Neural cell (in vitro differentiated cells): ENCODE data around the gene RRP1. TPM values are rescaled to one million over a fixed set of nuclear protein-coding genes. Genes with fewer than 3 reads are reported as not detected.

Experiments
- H2AFZ ChIP-seq: fragments of 200-600, 300-800 bp; sonication (generic), shearing (Covaris generic); 2 replicates; pipeline ENCODE4 v1.6.0; 2014; ENCODE audit warnings: low read depth, mild to moderate bottlenecking, antibody characterized with exemption, low read length, moderate library complexity
- H3F3A ChIP-seq: fragments of 200-600 bp; shearing (Covaris generic); 2 replicates; pipeline ENCODE4 v1.6.1; 2016; ENCODE audit warnings: mild to moderate bottlenecking, moderate library complexity, mixed read lengths, antibody characterized with exemption, low read length; ENCODE audit not compliant: insufficient read depth, poor library complexity, severe bottlenecking
- H3K27ac ChIP-seq: fragments of 200-600, 300-800 bp; sonication (generic), shearing (Covaris generic); 2 replicates; pipeline ENCODE4 v1.5.1; 2014; ENCODE audit warnings: mild to moderate bottlenecking, low read length, moderate library complexity
- H3K27me3 ChIP-seq: fragments of 300-800, 200-600 bp; sonication (generic), shearing (Covaris generic); 2 replicates; pipeline ENCODE4 v1.6.0; 2014; ENCODE audit warnings: mild to moderate bottlenecking, low read depth, low read length, moderate library complexity; ENCODE audit not compliant: insufficient read depth
- H3K36me3 ChIP-seq: fragments of 300-800, 200-600 bp; sonication (generic), shearing (Covaris generic); 2 replicates; pipeline ENCODE4 v1.5.1; 2014; ENCODE audit warnings: mild to moderate bottlenecking, antibody characterized with exemption, low read length, moderate library complexity; ENCODE audit not compliant: insufficient read depth
- H3K4me2 ChIP-seq: fragments of 300-800, 200-600 bp; sonication (generic), shearing (Covaris generic); 2 replicates; pipeline ENCODE4 v1.6.0; 2014; ENCODE audit warnings: mild to moderate bottlenecking, low read length
- H3K4me3 ChIP-seq: fragments of 300-800, 200-600 bp; sonication (generic), shearing (Covaris generic); 2 replicates; pipeline ENCODE4 v1.5.1; 2014; ENCODE audit warnings: mild to moderate bottlenecking, low read length, moderate library complexity
- H3K79me2 ChIP-seq: fragments of 200-600 bp; shearing (Covaris generic); replicated peaks from 2 replicates; pipeline ENCODE4 v1.6.0; 2014; ENCODE audit warnings: mild to moderate bottlenecking, low read length, moderate library complexity; ENCODE audit not compliant: insufficient read depth
- H3K9ac ChIP-seq: fragments of 300-800, 200-600 bp; sonication (generic), shearing (Covaris generic); 2 replicates; pipeline ENCODE4 v1.6.1; 2016; ENCODE audit warnings: mild to moderate bottlenecking, low read length, mixed read lengths
- H3K9me2 ChIP-seq: fragments of 200-600 bp; shearing (Covaris generic); 2 replicates; pipeline ENCODE4 v1.6.1; 2016; ENCODE audit warnings: mild to moderate bottlenecking, low read length, mixed read lengths; ENCODE audit not compliant: insufficient read depth
- H3K9me3 ChIP-seq: fragments of 200-600, 300-800 bp; sonication (generic), shearing (Covaris generic); 2 replicates; pipeline ENCODE4 v1.6.1; 2016; ENCODE audit warnings: mild to moderate bottlenecking, mixed run types, low read length, moderate library complexity, mixed read lengths
- H4K20me1 ChIP-seq: fragments of 200-600 bp; shearing (Covaris generic); 2 replicates; pipeline ENCODE4 v1.6.1; 2016; ENCODE audit warnings: mild to moderate bottlenecking, mixed run types; ENCODE audit not compliant: insufficient read depth
- CTCF ChIP-seq: fragments of 450-650 bp; IDR thresholded peaks from 2 replicates; pipeline ENCODE4 v1.5.1; 2014; ENCODE audit warnings: antibody characterized with exemption, mild to moderate bottlenecking, moderate library complexity; ENCODE audit not compliant: poor library complexity, severe bottlenecking
- EP300 ChIP-seq: fragments of 450-650 bp; conservative IDR thresholded peaks from 2 replicates; pipeline ENCODE4 v1.6.1; 2014; ENCODE audit warnings: antibody characterized with exemption, mild to moderate bottlenecking, moderate library complexity; ENCODE audit not compliant: poor library complexity, severe bottlenecking
- EZH2 ChIP-seq: fragments of 200-600, 300-800 bp; shearing (Covaris generic), sonication (generic); IDR thresholded peaks from 2 replicates; pipeline ENCODE4 v1.6.1; 2014; ENCODE audit warnings: antibody characterized with exemption, low read length, borderline replicate concordance, mild to moderate bottlenecking; ENCODE audit not compliant: insufficient read depth, poor library complexity, severe bottlenecking
- MXI1 ChIP-seq: fragments of 450-650 bp; conservative IDR thresholded peaks from 2 replicates; pipeline ENCODE4 v1.6.1; 2014; ENCODE audit warnings: antibody characterized with exemption, mild to moderate bottlenecking; ENCODE audit not compliant: poor library complexity, severe bottlenecking
- POLR2AphosphoS5 ChIP-seq: IDR thresholded peaks from 2 replicates; pipeline ENCODE4 v1.6.1; 2012
- RAD21 ChIP-seq: fragments of 450-650 bp; conservative IDR thresholded peaks from 2 replicates; pipeline ENCODE4 v1.6.1; 2014; ENCODE audit warnings: antibody characterized with exemption, mild to moderate bottlenecking, moderate library complexity
- SMC3 ChIP-seq: fragments of 450-650 bp; conservative IDR thresholded peaks from 2 replicates; pipeline ENCODE4 v1.6.1; 2014; ENCODE audit warnings: antibody characterized with exemption, mild to moderate bottlenecking, moderate library complexity; ENCODE audit not compliant: poor library complexity
- TAF1 ChIP-seq: IDR thresholded peaks from 2 replicates; pipeline ENCODE4 v1.6.1; 2012; ENCODE audit warnings: low read depth
- polyA plus RNA-seq: library from polyadenylated mRNA; depleted of rRNA; stranded (reverse); fragments of >200 nt; gene quantifications from 2 replicates; pipeline ENCODE4 v1.2.3, GENCODE V29; 2014
- small RNA-seq, 3 experiments: library from RNA; depleted of rRNA; stranded (forward); fragments of <200 nt; gene quantifications; one replicate each; pipeline ENCODE3, GENCODE V24; 2012
- TF ChIP-seq, protein P1 (sequence below): IDR thresholded peaks from 2 replicates; pipeline ENCODE4 v1.6.1; 2012; ENCODE audit warnings: borderline replicate concordance

The RRP1 gene
- polyA plus RNA-seq, 1 donor from 2014 or later = 35.8 TPM

DNA sequence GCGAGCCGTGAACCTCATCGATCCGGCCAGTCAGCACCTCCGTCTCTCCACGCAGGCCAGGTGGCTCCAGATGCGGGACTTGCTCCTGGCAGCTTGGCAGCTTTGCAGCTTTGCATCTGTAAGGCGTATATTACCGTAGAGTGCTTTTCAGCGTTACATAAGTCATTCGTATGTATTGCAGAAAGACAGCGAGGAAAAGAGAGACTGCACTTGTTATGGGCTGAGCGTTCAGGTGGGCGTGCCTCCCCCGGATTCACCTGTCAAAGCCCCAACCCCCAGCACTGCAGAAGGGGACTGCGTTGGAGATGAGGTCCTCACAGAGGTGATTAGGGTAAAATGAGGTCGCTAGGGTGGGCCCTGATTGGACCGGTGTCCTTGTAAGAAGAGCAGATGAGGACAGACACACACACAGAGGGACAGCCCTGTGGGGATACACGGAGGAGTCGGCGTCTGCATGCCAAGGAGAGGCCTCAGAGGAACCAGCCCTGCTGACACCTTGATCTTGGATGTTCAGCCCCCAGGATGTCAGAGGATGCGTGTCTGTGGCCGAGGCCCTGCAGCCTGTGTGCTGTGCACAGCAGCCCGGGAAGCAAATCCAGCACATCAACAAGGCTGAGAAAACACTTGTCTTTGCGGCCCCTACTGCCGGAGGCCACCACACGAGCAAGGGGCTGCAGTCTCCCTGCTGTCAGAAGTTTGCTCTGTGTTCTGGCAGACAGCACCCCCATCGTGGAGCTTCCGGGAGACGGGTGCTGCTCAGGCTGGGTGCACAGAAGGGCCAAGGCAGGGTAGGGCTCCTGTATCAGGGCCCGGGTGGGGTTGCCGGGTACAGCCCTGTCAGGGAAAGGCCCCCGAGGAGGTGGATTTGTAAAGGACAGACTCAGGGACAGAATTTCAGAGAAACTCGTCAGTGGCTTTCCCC lies 64.7 kb downstream of the RRP1 start:
- no peaks in the 10 kb centered on the region for H3K9me3 ChIP-seq
- H3F3A ChIP-seq = no peaks in the 10 kb centered on the region
- no peaks in the 10 kb centered on the region for H4K20me1 ChIP-seq
- H3K36me3 ChIP-seq = no peaks in the 10 kb centered on the region
- H3K79me2 ChIP-seq = no peaks in the 10 kb centered on the region
- no peaks in the 10 kb centered on the region for H3K9me2 ChIP-seq
- H3K27me3 ChIP-seq = no peaks in the 10 kb centered on the region
- TF ChIP-seq EP300 (no peak), CTCF (no peak), MXI1 (no peak), RAD21 (no peak), POLR2AphosphoS5 (no peak), TAF1 (no peak), SMC3 (no peak), EZH2 (no peak)
- TF ChIP-seq, protein P1, sequence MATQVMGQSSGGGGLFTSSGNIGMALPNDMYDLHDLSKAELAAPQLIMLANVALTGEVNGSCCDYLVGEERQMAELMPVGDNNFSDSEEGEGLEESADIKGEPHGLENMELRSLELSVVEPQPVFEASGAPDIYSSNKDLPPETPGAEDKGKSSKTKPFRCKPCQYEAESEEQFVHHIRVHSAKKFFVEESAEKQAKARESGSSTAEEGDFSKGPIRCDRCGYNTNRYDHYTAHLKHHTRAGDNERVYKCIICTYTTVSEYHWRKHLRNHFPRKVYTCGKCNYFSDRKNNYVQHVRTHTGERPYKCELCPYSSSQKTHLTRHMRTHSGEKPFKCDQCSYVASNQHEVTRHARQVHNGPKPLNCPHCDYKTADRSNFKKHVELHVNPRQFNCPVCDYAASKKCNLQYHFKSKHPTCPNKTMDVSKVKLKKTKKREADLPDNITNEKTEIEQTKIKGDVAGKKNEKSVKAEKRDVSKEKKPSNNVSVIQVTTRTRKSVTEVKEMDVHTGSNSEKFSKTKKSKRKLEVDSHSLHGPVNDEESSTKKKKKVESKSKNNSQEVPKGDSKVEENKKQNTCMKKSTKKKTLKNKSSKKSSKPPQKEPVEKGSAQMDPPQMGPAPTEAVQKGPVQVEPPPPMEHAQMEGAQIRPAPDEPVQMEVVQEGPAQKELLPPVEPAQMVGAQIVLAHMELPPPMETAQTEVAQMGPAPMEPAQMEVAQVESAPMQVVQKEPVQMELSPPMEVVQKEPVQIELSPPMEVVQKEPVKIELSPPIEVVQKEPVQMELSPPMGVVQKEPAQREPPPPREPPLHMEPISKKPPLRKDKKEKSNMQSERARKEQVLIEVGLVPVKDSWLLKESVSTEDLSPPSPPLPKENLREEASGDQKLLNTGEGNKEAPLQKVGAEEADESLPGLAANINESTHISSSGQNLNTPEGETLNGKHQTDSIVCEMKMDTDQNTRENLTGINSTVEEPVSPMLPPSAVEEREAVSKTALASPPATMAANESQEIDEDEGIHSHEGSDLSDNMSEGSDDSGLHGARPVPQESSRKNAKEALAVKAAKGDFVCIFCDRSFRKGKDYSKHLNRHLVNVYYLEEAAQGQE = no peak
- no peak overlapping the region for H3K4me2 ChIP-seq
- H2AFZ ChIP-seq = no peak overlapping the region
- H3K4me3 ChIP-seq = no peak overlapping the region
- H3K9ac ChIP-seq = no peak overlapping the region
- H3K27ac ChIP-seq = no peak overlapping the region

Small RNA genes lying within 50 kb of the gene (small RNA-seq; reads per million reads assigned to genes)
- gene AP001052.1 = 0 reads per million in 3 experiments

Other genes starting within 250 kb of the RRP1 start
- gene HSF2BP, start 130.1 kb upstream of the RRP1 start, polyA plus RNA-seq = 0.54 and 0.89 TPM in 2 replicates
- gene RRP1B, start 130.0 kb upstream of the RRP1 start, polyA plus RNA-seq = 20.3 and 21.5 TPM in 2 replicates
- 22.8 and 32.0 TPM in 2 replicates for gene PDXK, start 70.4 kb upstream of the RRP1 start, polyA plus RNA-seq
- 9.7 and 12.8 TPM in 2 replicates for gene CSTB, start 13.3 kb upstream of the RRP1 start, polyA plus RNA-seq
- 8.4 and 9.3 TPM in 2 replicates for gene AGPAT3, start 75.6 kb downstream of the RRP1 start, polyA plus RNA-seq
- 17.8 and 18.7 TPM in 2 replicates for gene TRAPPC10, start 222.7 kb downstream of the RRP1 start, polyA plus RNA-seq